Measurements from ENCODE around the gene PRM3. TPM values are rescaled to one million over a fixed set of nuclear protein-coding genes. Genes with fewer than 3 reads are reported as not detected.
A peak's percentile ranks its signal among the peaks of the same experiment; 100 is the strongest.

The PRM3 gene
- not detected for total RNA-seq

DNA sequence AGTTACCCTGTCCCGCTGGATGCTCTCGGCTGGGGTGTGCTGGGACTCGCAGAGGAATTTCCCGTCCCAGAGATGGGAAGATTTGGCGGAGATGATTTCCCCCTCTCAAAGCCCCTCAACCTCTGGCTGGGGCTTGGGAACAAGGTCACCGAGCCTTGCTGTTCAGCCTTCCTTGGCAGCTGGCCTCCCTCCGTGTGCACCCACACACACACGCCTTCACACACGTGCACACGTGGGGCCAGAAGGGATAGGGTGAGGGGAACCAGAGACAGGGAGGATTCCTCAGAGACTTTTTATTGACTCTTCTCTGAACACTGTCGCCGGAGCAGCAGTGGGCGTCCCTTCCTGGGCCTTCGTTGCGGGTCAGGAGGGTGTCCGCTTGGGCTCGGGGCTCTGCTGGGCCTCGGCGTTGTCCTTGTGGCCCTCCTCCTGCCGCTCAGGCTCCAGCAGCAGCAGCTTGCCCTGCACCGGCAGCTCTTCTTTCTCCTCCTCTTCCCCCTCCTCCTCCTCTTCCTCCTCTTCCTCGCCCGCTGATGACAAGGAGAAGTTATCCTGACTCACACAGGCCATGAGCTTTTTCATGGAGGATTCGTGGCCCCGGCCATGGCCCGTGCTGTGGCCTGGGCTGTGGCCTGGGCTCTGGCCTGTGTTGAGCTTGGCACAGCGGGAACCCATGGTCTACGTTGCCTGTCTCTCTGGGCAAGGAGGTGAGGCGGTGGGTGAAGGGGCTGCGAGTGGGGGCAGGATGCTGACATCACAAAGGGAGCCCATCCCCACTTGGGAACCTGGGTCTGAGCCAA, at the start of gene PRM3:
Gene PRM3 (minus strand): TSS at position 709 of the 800 bp plus-strand sequence. CDS start 34 bp downstream, at position 675.
- DNase-seq (ENCODE audit: low spot score): no peak
- ATAC-seq: no peak
- Mint-ChIP-seq H3K27ac (no peak within 1 kb of the TSS), H3K27me3 (peaks cover 27 to 29% of the 10 kb centered on the region in 2 donors), H3K9me3 (no peaks in the 10 kb centered on the region), H3K4me3 (no peak within 1 kb of the TSS), H3K4me1 (ENCODE audit: low read depth in 2 of 2) (no peaks in the 10 kb centered on the region), H3K36me3 (no peaks in the 10 kb centered on the region)

- H3K36me3 Mint-ChIP-seq: peaks cover 5% of the 10 kb centered on the region
- no peak overlapping the region for H3K27ac Mint-ChIP-seq
- H3K4me3 Mint-ChIP-seq: no peak overlapping the region
- no peaks in the 10 kb centered on the region for H3K9me3 Mint-ChIP-seq
- H3K4me1 Mint-ChIP-seq (ENCODE audit: low read depth in 2 of 2): peaks cover 30 to 43% of the 10 kb centered on the region in 2 donors
- DNase-seq (ENCODE audit: low spot score): no peak
- H3K27me3 Mint-ChIP-seq: peaks cover 8 to 9% of the 10 kb centered on the region in 2 donors
- no peak for ATAC-seq
Measured at GRCh38 chr16:11322823-11323222, 49.4 kb upstream of the PRM3 start.

GRCh38 chr16:11321662-11322061, 48.2 kb upstream of the PRM3 start:
- ATAC-seq (no peak), DNase-seq (ENCODE audit: low spot score) (no peak)
- peaks cover 18 to 32% of the 10 kb centered on the region in 2 donors for H3K4me1 Mint-ChIP-seq (ENCODE audit: low read depth in 2 of 2)
- H3K9me3 Mint-ChIP-seq: no peaks in the 10 kb centered on the region
- no peak overlapping the region for H3K4me3 Mint-ChIP-seq
- no peak overlapping the region for H3K27ac Mint-ChIP-seq
- peaks cover 7 to 8% of the 10 kb centered on the region in 2 donors for H3K27me3 Mint-ChIP-seq
- peaks cover under 1% of the 10 kb centered on the region for H3K36me3 Mint-ChIP-seq

DNA sequence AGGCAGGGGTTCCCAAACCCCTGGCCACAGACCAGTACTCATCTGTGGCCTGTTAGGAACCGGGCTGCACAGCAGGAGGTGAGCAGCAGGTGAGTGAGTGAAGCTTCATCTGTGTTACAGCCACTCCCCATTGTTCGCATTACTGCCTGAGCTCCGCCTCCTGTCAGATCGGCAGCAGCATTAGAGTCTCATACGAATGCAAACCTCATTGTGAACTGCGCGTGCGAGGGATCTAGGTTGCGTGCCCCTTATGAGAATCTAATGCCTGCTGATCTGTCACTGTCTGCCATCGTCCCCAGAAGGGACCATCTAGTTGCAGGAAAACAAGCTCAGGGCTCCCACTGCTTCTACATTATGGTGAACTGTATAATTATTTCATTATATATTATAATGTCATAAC, 46.7 kb upstream of the PRM3 start:
- DNase-seq (ENCODE audit: low spot score) (no peak), ATAC-seq (no peak)
- H3K27me3 Mint-ChIP-seq: peaks cover 8 to 9% of the 10 kb centered on the region in 2 donors
- no peak overlapping the region for H3K4me3 Mint-ChIP-seq
- peaks cover 7 to 23% of the 10 kb centered on the region in 2 donors for H3K4me1 Mint-ChIP-seq (ENCODE audit: low read depth in 2 of 2)
- H3K27ac Mint-ChIP-seq: no peak overlapping the region
- no peaks in the 10 kb centered on the region for H3K9me3 Mint-ChIP-seq
- no peaks in the 10 kb centered on the region for H3K36me3 Mint-ChIP-seq

DNA sequence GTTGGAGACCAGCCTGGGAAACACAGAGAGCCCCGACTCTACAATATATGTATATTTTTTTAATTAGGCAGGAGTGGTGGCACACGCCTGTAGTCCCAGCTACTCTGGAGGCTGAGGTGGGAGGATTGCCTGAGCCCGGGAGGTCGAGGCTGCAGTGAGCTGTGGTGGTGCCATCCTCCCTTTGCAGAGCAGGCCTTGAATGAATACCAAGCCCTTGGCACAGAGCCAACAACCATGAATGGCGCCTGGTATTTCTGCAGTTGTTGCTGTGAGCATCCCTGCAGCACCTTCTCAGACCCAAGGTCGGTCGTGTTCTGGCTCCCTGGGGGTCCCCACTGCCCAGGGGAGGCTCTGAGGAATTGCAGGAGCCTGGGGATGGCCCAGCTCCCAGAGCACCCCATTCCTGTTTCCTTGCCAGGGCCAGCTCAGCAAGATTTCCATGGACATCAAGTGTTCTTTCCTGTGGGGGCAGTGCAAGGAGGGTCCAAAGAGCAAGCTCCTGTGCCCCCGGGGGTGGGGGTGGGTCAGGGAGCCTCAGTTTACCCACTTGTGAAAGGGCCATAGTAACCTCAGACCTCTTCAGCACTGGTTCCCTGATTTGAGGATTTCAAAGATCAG, 46.2 kb upstream of the PRM3 start:
- peaks cover 7 to 8% of the 10 kb centered on the region in 2 donors for H3K27me3 Mint-ChIP-seq
- H3K4me1 Mint-ChIP-seq (ENCODE audit: low read depth in 2 of 2): peaks cover 2 to 17% of the 10 kb centered on the region in 2 donors
- no peaks in the 10 kb centered on the region for H3K36me3 Mint-ChIP-seq
- no peaks in the 10 kb centered on the region for H3K9me3 Mint-ChIP-seq
- no peak overlapping the region for H3K27ac Mint-ChIP-seq
- no peak for DNase-seq (ENCODE audit: low spot score)
- no peak overlapping the region for H3K4me3 Mint-ChIP-seq
- ATAC-seq: no peak

DNA sequence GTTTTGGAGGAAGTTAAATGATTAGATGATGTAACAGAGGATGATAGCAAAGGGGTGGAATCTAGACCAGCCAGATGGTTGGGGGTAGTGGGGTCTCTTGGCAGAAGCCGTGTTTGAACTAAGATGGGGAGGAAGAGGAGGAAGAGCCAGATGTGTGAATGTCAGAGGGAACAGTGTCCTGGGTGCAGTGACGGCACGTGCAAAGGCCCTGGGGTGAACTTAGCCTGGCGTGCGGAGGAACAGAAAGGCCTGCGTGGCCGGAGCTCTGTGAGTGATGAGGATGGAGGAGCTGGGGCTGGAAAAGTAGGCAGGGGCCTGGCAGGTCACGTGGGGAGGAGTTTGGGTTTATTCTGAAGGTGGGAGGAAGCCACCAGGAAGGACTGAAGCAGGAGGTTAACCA, 45.4 kb upstream of the PRM3 start:
- no peak for DNase-seq (ENCODE audit: low spot score)
- Mint-ChIP-seq H3K4me3 (no peak overlapping the region), H3K27ac (peak overlapping the region in 1 of 2 donors; percentile 50)

GRCh38 chr16:11316331-11317015, 43.0 kb upstream of the PRM3 start:
- H3K4me1 Mint-ChIP-seq (ENCODE audit: low read depth in 2 of 2): peaks cover 6 to 22% of the 10 kb centered on the region in 2 donors

More for the DNA sequence above, 45.4 kb upstream of the PRM3 start:
- no peak for ATAC-seq
- Mint-ChIP-seq H3K27me3 (peaks cover 7 to 8% of the 10 kb centered on the region in 2 donors), H3K9me3 (no peaks in the 10 kb centered on the region), H3K36me3 (no peaks in the 10 kb centered on the region), H3K4me1 (ENCODE audit: low read depth in 2 of 2) (peaks cover 0 to 14% of the 10 kb centered on the region in 2 donors)

DNA sequence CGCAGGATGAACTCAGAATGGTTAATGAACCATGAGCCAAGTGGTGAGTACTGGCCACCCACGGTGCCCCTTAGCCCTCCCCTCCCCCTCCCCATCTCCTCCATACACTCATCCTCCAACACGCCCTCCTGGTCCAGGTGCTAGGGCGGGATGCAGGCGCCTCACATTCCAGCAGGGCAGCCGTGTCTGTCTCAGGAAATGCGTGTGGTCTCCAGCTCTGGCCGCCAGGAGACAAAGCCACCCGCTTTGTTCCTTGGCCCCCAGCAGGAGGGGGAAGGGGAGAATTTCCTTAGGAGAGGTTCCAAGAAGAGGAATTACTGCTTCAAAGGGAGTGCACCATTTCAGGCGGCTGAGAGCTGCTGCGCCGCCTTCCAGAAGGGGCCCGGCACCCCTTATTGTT, 42.1 kb upstream of the PRM3 start:
- H3K4me3 Mint-ChIP-seq: no peak overlapping the region
- peaks cover 8 to 11% of the 10 kb centered on the region in 2 donors for H3K27me3 Mint-ChIP-seq
- no peaks in the 10 kb centered on the region for H3K36me3 Mint-ChIP-seq

More at GRCh38 chr16:11316331-11317015, 43.0 kb upstream of the PRM3 start:
- H3K27me3 Mint-ChIP-seq: peaks cover 8 to 11% of the 10 kb centered on the region in 2 donors
- no peaks in the 10 kb centered on the region for H3K9me3 Mint-ChIP-seq
- no peak overlapping the region for H3K4me3 Mint-ChIP-seq
- peak overlapping the region in 1 of 2 donors; percentile 62 for H3K27ac Mint-ChIP-seq
- ATAC-seq: no peak
- DNase-seq (ENCODE audit: low spot score): no peak
- H3K36me3 Mint-ChIP-seq: no peaks in the 10 kb centered on the region

GRCh38 chr16:11314309-11314894, 41.0 kb upstream of the PRM3 start:
- peaks cover 13 to 14% of the 10 kb centered on the region in 2 donors for H3K27me3 Mint-ChIP-seq
- H3K36me3 Mint-ChIP-seq: no peaks in the 10 kb centered on the region
- no peak for DNase-seq (ENCODE audit: low spot score)
- peaks cover 6 to 31% of the 10 kb centered on the region in 2 donors for H3K4me1 Mint-ChIP-seq (ENCODE audit: low read depth in 2 of 2)
- no peak overlapping the region for H3K27ac Mint-ChIP-seq
- H3K4me3 Mint-ChIP-seq: no peak overlapping the region
- no peaks in the 10 kb centered on the region for H3K9me3 Mint-ChIP-seq
- no peak for ATAC-seq

More for the DNA sequence above, 42.1 kb upstream of the PRM3 start:
- ATAC-seq (no peak), DNase-seq (ENCODE audit: low spot score) (no peak)
- H3K27ac Mint-ChIP-seq: no peak overlapping the region
- H3K9me3 Mint-ChIP-seq: no peaks in the 10 kb centered on the region
- H3K4me1 Mint-ChIP-seq (ENCODE audit: low read depth in 2 of 2): peaks cover 6 to 28% of the 10 kb centered on the region in 2 donors

- Mint-ChIP-seq H3K27me3 (peaks cover 10 to 11% of the 10 kb centered on the region in 2 donors), H3K36me3 (no peaks in the 10 kb centered on the region), H3K4me3 (no peak overlapping the region), H3K9me3 (no peaks in the 10 kb centered on the region), H3K4me1 (ENCODE audit: low read depth in 2 of 2) (peaks cover 6 to 30% of the 10 kb centered on the region in 2 donors), H3K27ac (peak overlapping the region in 1 of 2 donors; percentile 33)
- DNase-seq (ENCODE audit: low spot score) (no peak), ATAC-seq (no peak)
Measured at GRCh38 chr16:11313493-11314308, 40.3 kb upstream of the PRM3 start.

DNA sequence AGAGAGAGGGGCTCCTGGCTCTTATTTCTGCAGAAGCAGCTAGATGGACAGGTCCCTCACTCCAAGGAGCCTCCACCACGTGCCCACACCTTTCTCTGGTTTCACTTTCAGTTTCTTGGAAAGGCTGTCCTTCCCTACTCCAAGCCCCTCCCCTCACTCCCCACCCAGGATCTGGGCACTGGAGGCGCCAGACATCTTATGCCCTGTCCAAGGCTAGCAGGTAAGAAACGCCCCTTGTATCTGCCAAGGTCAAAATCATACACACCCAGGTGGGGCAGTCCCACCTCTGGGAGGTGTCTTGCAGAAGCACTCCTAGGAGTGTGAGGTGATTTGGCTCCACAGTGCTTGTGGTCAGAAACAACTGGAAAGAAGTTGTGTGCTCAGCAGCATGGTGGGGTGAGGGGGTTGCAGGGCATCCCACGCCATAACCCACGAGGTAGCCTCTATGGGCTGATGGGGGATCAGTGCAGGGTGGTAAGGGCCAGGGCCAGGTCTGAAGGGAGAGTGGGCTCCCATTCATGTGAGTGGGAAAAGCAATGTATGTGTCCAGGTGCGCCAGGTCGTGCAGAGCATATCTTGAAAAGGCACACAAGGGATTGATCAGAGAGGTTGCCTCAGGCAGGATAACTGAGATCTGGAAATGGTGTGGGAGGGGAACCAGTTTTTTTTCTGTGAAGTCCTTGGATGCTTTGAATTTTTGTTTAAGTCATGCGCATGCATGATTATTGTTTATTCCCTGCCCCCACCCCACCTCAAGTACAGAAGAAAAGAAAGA, 39.5 kb upstream of the PRM3 start:
- peaks cover 6 to 27% of the 10 kb centered on the region in 2 donors for H3K4me1 Mint-ChIP-seq (ENCODE audit: low read depth in 2 of 2)
- H3K27ac Mint-ChIP-seq: peak overlapping the region in 1 of 2 donors; percentile 33
- H3K9me3 Mint-ChIP-seq: no peaks in the 10 kb centered on the region
- peaks cover 5 to 8% of the 10 kb centered on the region in 2 donors for H3K27me3 Mint-ChIP-seq
- peak overlapping the region; percentile 55 for H3K4me3 Mint-ChIP-seq
- no peaks in the 10 kb centered on the region for H3K36me3 Mint-ChIP-seq
- peak; percentile 73 for DNase-seq (ENCODE audit: low spot score)
- ATAC-seq: peak; percentile 15 to 49

- Mint-ChIP-seq H3K36me3 (no peaks in the 10 kb centered on the region), H3K27me3 (peaks cover 10 to 12% of the 10 kb centered on the region in 2 donors), H3K4me1 (ENCODE audit: low read depth in 2 of 2) (peaks cover 14 to 30% of the 10 kb centered on the region in 2 donors), H3K4me3 (no peak overlapping the region), H3K9me3 (no peaks in the 10 kb centered on the region), H3K27ac (peak overlapping the region; percentile 41 to 76)
- DNase-seq (ENCODE audit: low spot score) (no peak), ATAC-seq (peak in 1 of 2 donors; percentile 41)
Measured at GRCh38 chr16:11310997-11311561, 37.6 kb upstream of the PRM3 start.
